Effector memory CD4-positive, alpha-beta T cell (primary cell): ENCODE measurements around the gene TMIGD1.

ENCODE experiments used
- DNase-seq, 3 donors: peaks; one replicate each; pipeline ENCODE4 v3.0.0-alpha.2; 2020
- H3K27ac ChIP-seq: 2 replicates; pipeline ENCODE4 v1.7.0; 2013; ENCODE audit warnings: mild to moderate bottlenecking, low read length, moderate library complexity; ENCODE audit not compliant: insufficient read depth, poor library complexity, severe bottlenecking
- H3K27me3 ChIP-seq: replicated peaks from 2 replicates; pipeline ENCODE4 v1.7.0; 2013; ENCODE audit warnings: mild to moderate bottlenecking, low read length; ENCODE audit not compliant: insufficient read depth, control insufficient read depth, poor library complexity, severe bottlenecking
- H3K36me3 ChIP-seq: 2 replicates; pipeline ENCODE4 v1.7.0; 2013; ENCODE audit warnings: mild to moderate bottlenecking, low read length, moderate library complexity; ENCODE audit not compliant: control insufficient read depth, insufficient read depth
- H3K4me1 ChIP-seq: 2 replicates; pipeline ENCODE4 v1.7.0; 2013; ENCODE audit warnings: low read length, mild to moderate bottlenecking; ENCODE audit not compliant: control insufficient read depth, insufficient read depth, poor library complexity, severe bottlenecking
- H3K4me3 ChIP-seq: 2 replicates; pipeline ENCODE4 v1.7.0; 2013; ENCODE audit warnings: low read length, low read depth, mild to moderate bottlenecking; ENCODE audit not compliant: insufficient read depth, poor library complexity, severe bottlenecking
- H3K9me3 ChIP-seq: 2 replicates; pipeline ENCODE4 v1.7.0; 2013; ENCODE audit warnings: mild to moderate bottlenecking, low read length, moderate library complexity; ENCODE audit not compliant: control insufficient read depth
- total RNA-seq, 3 donors: gene quantifications; one replicate each; lab custom pipeline; 2026; lab: John Stamatoyannopoulos, UW

TMIGD1 gene, protein sequence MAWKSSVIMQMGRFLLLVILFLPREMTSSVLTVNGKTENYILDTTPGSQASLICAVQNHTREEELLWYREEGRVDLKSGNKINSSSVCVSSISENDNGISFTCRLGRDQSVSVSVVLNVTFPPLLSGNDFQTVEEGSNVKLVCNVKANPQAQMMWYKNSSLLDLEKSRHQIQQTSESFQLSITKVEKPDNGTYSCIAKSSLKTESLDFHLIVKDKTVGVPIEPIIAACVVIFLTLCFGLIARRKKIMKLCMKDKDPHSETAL
- 0.09 to 0.19 (median 0.17) reads per million in 3 donors for total RNA-seq

DNA sequence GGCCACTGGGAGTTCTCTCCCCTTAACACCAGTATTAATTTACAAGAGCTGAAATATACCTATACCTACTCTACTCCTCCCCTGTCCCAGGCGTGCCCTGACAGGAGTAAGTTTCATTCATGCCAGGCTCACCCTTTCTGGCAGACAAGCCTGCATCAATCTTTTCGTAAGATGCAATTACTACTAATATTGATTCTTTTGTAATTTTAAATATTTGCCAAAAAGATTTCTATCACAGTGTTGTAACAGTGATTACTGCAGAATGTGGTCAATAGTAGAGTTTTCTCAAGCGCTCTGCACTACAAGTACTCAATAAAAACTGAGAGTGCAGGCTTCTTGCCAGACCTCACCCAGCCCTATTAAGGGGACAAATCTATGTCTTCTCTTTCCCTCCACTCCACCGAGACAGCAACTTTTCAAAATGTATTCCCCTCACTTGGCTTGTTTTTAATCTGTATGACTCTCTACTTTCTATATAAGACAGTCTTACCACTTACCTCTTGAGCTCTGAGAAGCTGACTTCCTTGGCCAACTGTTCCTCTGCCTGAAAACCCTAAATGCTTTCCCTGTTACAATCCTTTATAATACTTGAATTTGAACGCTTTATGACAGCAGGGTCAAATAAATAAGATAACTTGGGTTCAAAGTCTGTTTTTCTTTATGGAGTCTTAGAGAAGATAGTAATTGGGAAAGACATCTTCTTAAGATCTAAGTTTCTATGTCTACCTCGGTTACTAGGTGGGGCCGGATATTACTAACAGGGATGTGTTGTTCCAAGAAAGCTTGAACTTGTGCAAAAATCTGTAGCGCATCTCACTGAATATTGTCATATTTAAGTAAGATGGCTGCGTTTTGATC, at the start of gene TMIGD1:
Gene TMIGD1, minus strand, starts transcription at position 555 of the 858 bp plus-strand sequence. CDS start 1,924 bp downstream, outside the sequence.
- peak within 1 kb of the TSS; percentile 61 for H3K27ac ChIP-seq
- no peaks in the 10 kb centered on the region for H3K27me3 ChIP-seq
- DNase-seq: no peak

DNA sequence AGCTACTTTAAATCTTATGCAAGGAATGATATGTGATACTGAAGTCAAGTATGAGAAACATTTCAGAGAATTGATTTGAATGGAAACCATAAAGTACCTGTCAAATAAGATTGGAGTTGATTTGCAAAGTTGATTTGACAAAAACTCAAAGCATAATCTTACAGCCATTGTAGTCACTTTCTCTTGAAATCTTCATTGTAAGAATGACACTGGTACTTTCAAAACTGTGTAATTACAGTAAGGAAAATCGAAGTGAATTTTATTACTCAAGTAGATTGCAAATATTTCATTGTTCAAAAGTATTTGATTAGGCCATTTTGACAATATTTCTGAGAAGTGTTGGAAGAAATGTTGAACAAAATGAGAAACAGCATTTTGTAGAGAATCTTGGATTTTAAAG, 48.5 kb upstream of the TMIGD1 start:
- no peak for DNase-seq
- peaks cover 28% of the 10 kb centered on the region for H3K4me1 ChIP-seq
- H3K36me3 ChIP-seq: peaks cover 10% of the 10 kb centered on the region
- no peaks in the 10 kb centered on the region for H3K27me3 ChIP-seq
- H3K4me3 ChIP-seq: no peak overlapping the region
- no peaks in the 10 kb centered on the region for H3K9me3 ChIP-seq
- no peak overlapping the region for H3K27ac ChIP-seq

More for the DNA sequence above, at the start of gene TMIGD1:
- no peaks in the 10 kb centered on the region for H3K9me3 ChIP-seq
- no peak within 1 kb of the TSS for H3K4me3 ChIP-seq
- H3K4me1 ChIP-seq: peaks cover 23% of the 10 kb centered on the region
- no peaks in the 10 kb centered on the region for H3K36me3 ChIP-seq

DNA sequence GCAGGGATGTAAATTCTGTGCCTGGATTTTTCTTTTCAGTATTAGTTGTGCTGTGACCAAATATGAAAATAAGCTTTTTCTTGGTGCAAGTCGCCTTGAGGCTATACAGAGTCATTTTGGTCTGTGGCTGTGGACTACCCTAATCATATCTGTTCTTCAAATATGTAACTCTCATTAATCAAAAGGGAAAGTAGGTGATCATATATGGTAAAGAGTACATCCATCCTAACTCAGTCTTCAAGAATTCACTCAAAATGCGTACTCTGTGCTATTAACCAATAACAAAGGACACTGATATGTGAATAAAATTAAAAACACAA, 47.4 kb upstream of the TMIGD1 start:
- Histone ChIP-seq H3K4me1 (peaks cover 28% of the 10 kb centered on the region), H3K9me3 (no peaks in the 10 kb centered on the region), H3K27me3 (no peaks in the 10 kb centered on the region), H3K4me3 (no peak overlapping the region), H3K27ac (no peak overlapping the region), H3K36me3 (peaks cover 5% of the 10 kb centered on the region)
- DNase-seq: no peak

DNA sequence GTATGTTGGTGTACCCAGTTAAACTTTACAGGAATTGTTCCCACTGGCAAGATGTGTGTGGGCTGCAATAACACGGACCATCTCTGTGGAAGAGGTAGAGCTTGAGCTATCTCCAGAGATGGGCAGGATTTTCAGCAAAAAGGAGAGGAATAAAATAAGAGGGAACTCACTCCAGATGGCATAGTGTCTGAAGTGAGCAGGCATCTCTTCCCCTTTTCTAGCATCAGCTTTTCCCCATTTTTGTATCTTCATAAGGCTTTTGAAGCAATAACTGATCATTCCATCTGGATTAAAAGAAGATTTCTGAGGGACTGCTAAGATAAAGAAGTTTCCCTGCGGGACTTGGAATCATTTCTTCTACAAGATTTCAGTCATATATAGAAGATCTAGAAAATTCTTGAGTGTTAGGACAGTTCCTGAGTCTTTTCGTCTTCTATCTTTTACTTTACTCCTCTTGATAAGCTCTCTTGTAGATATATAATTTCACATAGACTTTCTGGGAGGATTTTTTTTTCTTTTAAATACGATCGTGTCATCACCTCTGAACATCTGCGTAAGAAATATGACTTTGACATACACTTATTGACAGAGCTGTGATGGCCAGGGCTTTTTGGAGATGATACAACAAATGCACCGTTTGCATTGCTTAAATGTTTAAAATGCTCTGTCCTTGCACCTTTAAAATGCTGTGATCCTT, 46.9 kb upstream of the TMIGD1 start:
- Histone ChIP-seq H3K4me3 (peak overlapping the region; percentile 90), H3K27ac (no peak overlapping the region), H3K36me3 (no peaks in the 10 kb centered on the region), H3K4me1 (peaks cover 28% of the 10 kb centered on the region), H3K27me3 (no peaks in the 10 kb centered on the region), H3K9me3 (no peaks in the 10 kb centered on the region)
- no peak for DNase-seq

DNA sequence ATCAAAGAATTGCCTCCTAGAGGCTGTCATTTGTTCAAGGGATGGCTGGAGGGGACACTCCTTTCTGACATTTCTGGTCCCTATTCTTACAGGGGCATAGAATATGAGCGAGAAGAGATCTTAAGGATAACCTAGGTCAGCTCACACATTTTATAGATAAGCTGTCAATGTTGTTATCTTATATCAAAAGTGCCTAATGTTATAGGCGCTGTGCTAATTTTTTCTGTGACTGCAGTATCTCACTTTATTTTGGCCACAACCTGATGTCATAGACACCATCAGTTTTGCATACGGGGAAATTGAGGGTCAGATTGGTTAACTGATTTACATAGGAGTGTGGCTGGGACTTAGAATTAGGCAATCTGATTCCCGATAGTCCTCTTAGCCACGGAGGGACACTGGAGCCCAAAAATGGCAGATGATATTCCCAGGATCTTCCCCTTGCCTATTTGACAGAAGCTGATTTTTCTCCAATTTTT, 46.1 kb upstream of the TMIGD1 start:
- Histone ChIP-seq H3K4me1 (peaks cover 28% of the 10 kb centered on the region), H3K27ac (no peak overlapping the region)
- no peak for DNase-seq

DNA sequence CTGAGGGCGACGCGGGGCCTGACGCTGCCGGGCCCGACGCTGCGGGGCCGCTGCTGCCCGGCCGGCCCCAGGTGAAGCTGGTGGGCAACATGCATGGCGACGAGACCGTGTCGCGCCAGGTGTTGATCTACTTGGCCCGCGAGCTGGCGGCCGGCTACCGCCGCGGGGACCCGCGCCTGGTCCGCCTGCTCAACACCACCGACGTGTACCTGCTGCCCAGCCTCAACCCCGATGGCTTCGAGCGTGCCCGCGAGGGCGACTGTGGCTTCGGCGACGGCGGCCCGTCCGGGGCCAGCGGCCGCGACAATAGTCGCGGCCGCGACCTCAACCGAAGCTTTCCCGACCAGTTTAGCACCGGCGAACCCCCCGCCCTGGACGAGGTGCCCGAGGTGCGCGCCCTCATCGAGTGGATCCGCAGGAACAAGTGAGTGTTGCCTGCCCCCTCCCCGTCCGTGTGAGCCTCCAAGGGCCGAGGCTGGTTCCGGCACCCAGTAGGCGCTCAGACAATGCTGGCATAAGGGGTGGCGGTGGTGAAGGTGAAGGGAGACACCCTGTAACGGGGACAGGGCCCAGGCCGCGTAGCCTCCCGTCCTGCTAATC, 45.5 kb upstream of the TMIGD1 start:
- Histone ChIP-seq H3K9me3 (no peaks in the 10 kb centered on the region), H3K4me3 (peak overlapping the region; percentile 90), H3K4me1 (peaks cover 28% of the 10 kb centered on the region), H3K36me3 (no peaks in the 10 kb centered on the region), H3K27ac (peak overlapping the region; percentile 80), H3K27me3 (no peaks in the 10 kb centered on the region)
- peak in 1 of 3 donors; percentile 20 for DNase-seq

More for the DNA sequence above, 46.1 kb upstream of the TMIGD1 start:
- H3K4me3 ChIP-seq: peak overlapping the region; percentile 90
- H3K27me3 ChIP-seq: no peaks in the 10 kb centered on the region
- no peaks in the 10 kb centered on the region for H3K9me3 ChIP-seq
- H3K36me3 ChIP-seq: no peaks in the 10 kb centered on the region

DNA sequence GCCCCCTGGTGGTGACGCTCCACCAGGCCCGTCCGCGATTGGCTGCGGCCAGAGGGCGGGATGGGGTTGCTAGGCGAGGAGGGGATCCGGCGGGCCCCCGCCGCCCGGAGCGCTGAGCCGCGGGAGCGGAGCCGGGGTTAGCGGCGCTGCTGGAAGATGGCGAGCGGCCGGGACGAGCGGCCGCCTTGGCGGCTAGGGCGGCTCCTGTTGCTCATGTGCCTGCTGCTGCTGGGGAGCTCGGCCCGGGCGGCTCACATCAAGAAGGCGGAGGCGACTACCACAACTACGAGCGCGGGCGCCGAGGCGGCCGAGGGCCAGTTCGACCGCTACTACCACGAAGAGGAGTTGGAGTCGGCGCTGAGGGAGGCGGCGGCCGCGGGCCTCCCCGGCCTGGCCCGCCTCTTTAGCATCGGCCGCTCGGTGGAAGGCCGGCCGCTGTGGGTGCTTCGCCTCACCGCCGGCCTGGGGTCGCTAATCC, 45.0 kb upstream of the TMIGD1 start, which contains the start of gene CPD:
Gene CPD, plus strand, starts transcription at position 103 of the 478 bp plus-strand sequence. Its CDS starts 54 bp downstream, at position 157.
- DNase-seq: peak; percentile 92 to 95 (median 94)
- no peaks in the 10 kb centered on the region for H3K9me3 ChIP-seq

DNA sequence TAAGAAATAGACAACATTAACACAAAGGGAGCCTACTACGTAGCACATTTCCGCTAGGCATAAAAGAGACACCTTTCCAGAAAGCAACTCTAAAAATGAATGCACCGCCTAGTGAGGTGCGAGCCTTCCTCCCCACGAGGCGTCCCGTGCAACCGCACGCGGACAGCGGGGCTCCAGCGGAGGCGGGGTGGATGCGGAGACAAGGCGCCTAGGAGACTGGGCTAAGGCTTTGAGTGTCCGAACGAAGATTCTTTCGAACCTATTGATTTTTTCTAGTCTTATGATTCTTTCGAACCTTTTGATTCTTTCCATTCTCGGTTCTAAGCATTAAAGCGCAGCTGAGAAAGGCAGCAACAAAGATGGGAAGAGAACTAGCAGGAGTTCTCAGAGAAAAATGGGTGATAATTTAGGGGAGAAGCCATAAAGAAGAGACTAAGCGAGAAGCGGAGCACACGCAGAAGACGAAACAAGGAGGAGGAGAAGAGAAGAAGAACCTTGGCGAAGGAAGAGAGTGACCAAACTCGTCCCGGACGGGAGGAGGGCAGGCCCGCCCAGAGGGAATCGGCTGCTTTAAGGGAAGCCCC, 44.5 kb upstream of the TMIGD1 start:
- Histone ChIP-seq H3K9me3 (no peaks in the 10 kb centered on the region), H3K4me3 (peak overlapping the region; percentile 90), H3K27ac (peak overlapping the region; percentile 80), H3K27me3 (no peaks in the 10 kb centered on the region), H3K36me3 (no peaks in the 10 kb centered on the region), H3K4me1 (peaks cover 28% of the 10 kb centered on the region)
- peak; percentile 41 to 46 (median 43) for DNase-seq

More for the DNA sequence above, 45.0 kb upstream of the TMIGD1 start, which contains the start of gene CPD:
- H3K36me3 ChIP-seq: no peaks in the 10 kb centered on the region
- H3K4me3 ChIP-seq: peak within 1 kb of the TSS; percentile 90
- peak within 1 kb of the TSS; percentile 80 for H3K27ac ChIP-seq
- peaks cover 28% of the 10 kb centered on the region for H3K4me1 ChIP-seq
- H3K27me3 ChIP-seq: no peaks in the 10 kb centered on the region
